Stomach (tissue), 4 donors: ENCODE results near the gene ITPRIP.

Experiments used
- POLR2A ChIP-seq, 4 donors: fragments of 450-650 bp; IDR thresholded peaks; one replicate each; pipeline ENCODE4 v1.6.1; 2016; ENCODE audit warnings: antibody characterized with exemption in 4 of 4, control low read depth in 2 of 4, mild to moderate bottlenecking in 1 of 4, moderate library complexity in 1 of 4
- TF ChIP-seq, protein P1 (sequence below), 7 experiments: fragments of 450-650 bp in 4 of 7; fragments of 200-600 bp in 3 of 7; sonication (generic) in 3 of 7; IDR thresholded peaks; one replicate each; pipeline ENCODE4 v1.5.1; 2016 to 2019; ENCODE audit warnings: antibody characterized with exemption in 7 of 7, control low read depth in 2 of 7, mild to moderate bottlenecking in 1 of 7

DNA sequence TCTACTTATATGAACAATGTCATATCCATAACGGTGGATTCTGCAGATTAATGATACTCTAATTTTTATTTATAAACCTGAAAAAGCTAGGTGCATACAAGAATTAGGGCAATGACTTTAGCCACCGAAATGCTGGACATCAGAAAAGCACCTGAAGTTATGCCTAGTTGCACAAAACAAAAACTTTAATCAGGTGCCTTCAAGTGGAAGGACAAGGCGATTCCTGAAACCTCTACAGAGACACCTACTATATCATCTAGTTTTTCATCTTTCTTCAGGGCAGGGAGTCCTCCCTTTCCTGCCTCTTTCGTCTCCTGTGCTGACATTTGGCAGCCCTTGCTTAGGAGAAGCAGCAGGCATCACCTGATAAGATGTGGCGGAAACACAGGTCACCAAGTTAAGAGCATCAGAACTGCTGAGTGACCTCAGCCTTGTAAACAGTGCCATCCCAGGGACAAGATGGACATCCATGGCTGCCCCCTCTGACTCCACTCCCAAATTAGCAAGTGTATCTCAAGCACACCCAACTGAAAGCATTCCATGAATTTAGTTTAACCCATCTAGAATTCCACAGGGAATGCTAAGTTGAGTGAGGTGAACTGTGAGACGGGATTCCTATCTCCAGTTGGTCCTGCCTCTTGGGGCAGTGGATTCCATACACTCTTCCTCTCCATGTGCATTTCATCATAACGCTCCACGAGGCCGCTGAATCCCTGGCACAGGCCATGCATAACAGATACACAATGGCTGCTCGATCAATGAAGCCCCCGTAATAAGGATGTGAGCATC is 5.8 kb downstream of the ITPRIP start:
- TF ChIP-seq, protein P1, sequence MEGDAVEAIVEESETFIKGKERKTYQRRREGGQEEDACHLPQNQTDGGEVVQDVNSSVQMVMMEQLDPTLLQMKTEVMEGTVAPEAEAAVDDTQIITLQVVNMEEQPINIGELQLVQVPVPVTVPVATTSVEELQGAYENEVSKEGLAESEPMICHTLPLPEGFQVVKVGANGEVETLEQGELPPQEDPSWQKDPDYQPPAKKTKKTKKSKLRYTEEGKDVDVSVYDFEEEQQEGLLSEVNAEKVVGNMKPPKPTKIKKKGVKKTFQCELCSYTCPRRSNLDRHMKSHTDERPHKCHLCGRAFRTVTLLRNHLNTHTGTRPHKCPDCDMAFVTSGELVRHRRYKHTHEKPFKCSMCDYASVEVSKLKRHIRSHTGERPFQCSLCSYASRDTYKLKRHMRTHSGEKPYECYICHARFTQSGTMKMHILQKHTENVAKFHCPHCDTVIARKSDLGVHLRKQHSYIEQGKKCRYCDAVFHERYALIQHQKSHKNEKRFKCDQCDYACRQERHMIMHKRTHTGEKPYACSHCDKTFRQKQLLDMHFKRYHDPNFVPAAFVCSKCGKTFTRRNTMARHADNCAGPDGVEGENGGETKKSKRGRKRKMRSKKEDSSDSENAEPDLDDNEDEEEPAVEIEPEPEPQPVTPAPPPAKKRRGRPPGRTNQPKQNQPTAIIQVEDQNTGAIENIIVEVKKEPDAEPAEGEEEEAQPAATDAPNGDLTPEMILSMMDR (IDR thresholded peaks at IDR 0.05), result no peak
- no peak for TF ChIP-seq POLR2A (IDR thresholded peaks at IDR 0.05)
